ENCODE measurements around the gene TP53I13.

The TP53I13 gene

DNA sequence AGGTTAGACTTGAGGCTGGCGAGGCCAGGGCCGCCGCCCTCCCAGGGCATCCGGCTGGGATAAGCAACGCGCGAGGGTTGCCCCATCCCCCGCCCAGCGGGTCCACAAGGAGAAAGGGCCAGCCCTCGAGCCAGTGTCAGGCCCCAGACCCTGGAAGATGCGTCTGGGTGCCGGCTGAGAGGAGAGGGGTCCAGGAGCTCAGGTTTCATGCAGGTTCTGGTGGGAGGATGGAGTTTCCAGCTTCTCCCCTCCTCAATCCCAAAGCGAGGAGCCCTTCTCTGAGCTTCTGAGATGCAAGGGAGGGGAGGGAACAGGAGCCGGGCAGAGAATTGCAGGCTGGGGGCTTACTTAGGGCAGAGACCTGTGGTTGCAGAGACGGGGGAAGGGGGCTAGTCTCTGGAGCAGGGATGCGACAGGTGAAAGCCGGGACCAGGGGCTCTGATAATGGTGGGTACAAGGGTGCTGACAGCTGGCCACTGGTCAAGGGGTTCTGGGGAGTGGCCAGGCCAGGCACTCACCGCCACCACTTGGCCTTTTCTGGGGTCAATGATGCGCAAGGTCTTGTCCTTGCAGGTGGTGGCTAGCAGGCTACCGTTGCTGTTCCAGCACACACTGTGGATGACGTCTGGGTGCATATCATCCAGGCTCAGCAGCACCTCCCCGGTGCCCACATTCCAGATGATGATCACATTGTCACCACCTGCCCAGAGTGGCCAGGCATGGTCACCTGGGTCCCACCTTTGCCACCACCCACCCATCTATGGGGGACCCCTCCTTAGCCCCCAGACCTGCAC is 50.0 kb downstream of the TP53I13 start:
- peak overlapping the region; percentile 81 for H3K4me3 Mint-ChIP-seq
- peaks cover 1% of the 10 kb centered on the region for H3K36me3 Mint-ChIP-seq (ENCODE audit: low read depth)
- H3K27me3 Mint-ChIP-seq, result peaks cover 5% of the 10 kb centered on the region
- H3K9me3 Mint-ChIP-seq, result no peaks in the 10 kb centered on the region
- peaks cover 63% of the 10 kb centered on the region for H3K4me1 Mint-ChIP-seq (ENCODE audit: low read depth)
- peak overlapping the region; percentile 14 for H3K27ac Mint-ChIP-seq
- DNase-seq, result no peak

DNA sequence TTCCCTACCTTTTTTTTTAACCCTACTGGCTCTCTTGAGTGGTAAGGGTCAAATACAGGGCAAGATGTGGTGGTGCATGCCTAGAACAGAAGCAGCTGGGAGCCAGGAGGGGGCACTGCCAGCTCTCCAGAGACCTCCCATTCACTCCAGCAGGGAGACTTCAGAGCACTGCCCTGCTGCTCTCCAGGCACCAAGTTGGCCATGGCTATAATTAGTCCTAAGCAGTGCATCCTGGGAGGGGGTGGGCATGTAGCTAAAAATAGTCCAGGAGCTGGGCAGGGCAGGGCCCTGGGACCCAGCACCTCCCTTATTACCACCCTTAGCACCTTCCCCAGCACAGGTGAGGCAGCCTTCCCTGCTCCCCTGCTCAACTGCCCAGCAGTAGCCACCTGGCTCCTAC is 50.8 kb downstream of the TP53I13 start:
- no peak overlapping the region for H3K4me3 Mint-ChIP-seq
- no peaks in the 10 kb centered on the region for H3K36me3 Mint-ChIP-seq (ENCODE audit: low read depth)
- H3K27me3 Mint-ChIP-seq, result peaks cover 5% of the 10 kb centered on the region
- peaks cover 64% of the 10 kb centered on the region for H3K4me1 Mint-ChIP-seq (ENCODE audit: low read depth)
- no peaks in the 10 kb centered on the region for H3K9me3 Mint-ChIP-seq
- H3K27ac Mint-ChIP-seq, result no peak overlapping the region
- DNase-seq, result no peak

DNA sequence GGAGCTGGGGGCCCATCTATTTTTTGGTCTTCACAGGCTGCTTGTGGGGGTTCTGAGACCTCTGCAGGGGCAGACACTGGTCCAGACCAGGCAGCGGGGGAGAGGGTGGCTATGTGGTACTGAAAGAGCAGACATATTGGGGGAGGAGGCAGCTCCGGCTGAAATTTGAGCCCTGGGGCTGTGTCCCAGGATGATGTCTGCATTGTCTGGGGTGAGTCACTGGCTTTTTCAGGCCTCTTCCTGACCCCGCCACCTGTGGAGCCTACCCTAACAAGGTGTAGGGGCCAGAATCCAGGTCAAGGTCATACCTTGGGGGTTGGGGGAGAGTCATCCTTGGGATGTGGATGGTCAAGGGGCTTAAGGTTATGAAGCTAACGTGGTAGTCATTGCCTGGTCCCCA is 51.8 kb downstream of the TP53I13 start:
- peaks cover 64% of the 10 kb centered on the region for H3K4me1 Mint-ChIP-seq (ENCODE audit: low read depth)
- no peak for DNase-seq
- H3K9me3 Mint-ChIP-seq, result no peaks in the 10 kb centered on the region
- peaks cover 5% of the 10 kb centered on the region for H3K27me3 Mint-ChIP-seq
- no peak overlapping the region for H3K4me3 Mint-ChIP-seq
- H3K36me3 Mint-ChIP-seq (ENCODE audit: low read depth), result peaks cover 4% of the 10 kb centered on the region
- no peak overlapping the region for H3K27ac Mint-ChIP-seq

DNA sequence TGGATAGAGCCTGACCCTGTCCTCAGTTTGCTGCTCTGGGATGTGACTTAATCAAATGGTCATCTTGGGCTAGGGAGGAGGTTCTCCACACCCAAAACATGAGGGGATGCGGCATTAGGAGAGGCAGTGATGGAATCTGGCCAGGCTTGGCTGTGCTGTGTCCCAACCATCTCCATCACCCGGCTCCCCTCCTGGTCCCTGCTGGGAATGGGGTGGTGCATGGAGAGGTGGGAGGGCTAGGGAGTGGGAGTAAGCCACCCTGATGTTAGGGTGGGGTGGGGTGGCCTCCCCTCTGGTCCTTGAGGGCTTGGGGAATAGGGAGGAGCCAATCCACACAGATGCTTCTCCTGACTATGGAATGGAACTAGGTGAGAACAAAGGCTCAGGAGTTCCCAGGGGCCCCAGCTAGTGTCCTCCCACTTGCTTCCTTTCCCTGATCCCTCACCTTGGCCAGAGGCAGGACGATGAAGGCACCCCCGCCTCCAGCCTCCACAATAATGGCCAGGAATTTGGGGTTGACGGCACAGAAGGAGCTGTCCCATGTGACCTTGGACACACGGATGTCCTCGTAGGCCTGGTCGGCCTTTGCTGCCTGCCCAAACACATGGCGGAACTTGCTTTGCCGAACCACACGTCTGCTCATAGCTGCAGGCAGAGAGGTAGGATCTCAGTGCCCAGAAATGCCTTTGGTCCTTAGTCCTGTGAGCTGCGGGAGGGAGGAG is 52.4 kb downstream of the TP53I13 start:
- Mint-ChIP-seq H3K36me3 (ENCODE audit: low read depth) (peaks cover 10% of the 10 kb centered on the region), H3K27ac (no peak overlapping the region), H3K4me3 (peak overlapping the region; percentile 82), H3K27me3 (peaks cover 5% of the 10 kb centered on the region), H3K4me1 (ENCODE audit: low read depth) (peaks cover 65% of the 10 kb centered on the region), H3K9me3 (no peaks in the 10 kb centered on the region)
- no peak for DNase-seq

DNA sequence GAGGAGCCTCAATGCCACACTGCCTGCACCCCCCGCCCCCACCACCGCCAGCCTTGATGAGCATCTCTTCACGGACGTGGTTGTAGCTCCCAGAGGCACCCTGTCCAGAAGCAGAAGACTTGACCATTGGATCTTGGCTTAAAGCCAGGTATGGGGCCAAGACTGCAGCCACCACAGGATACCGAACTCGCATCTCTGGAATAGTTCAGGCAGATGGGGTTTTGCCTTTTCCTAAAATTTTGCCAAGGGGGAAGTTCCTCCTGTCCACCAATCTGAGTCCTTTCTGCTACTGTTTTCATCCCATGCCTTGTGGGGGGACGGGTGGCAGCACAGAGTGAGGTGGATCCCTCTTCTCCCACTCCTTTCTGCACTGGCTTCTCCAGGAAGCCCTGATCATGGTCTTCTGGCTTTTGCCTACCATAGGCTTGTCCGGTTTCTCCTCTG is 53.3 kb downstream of the TP53I13 start:
- Mint-ChIP-seq H3K27ac (peak overlapping the region; percentile 12), H3K9me3 (no peaks in the 10 kb centered on the region), H3K36me3 (ENCODE audit: low read depth) (peaks cover 12% of the 10 kb centered on the region), H3K4me3 (peak overlapping the region; percentile 82), H3K4me1 (ENCODE audit: low read depth) (peaks cover 60% of the 10 kb centered on the region), H3K27me3 (peaks cover 4% of the 10 kb centered on the region)
- no peak for DNase-seq
